IMR-90 (cell line): ENCODE measurements around the gene RPH3AL. TPM values are rescaled to one million over a fixed set of nuclear protein-coding genes. Genes with fewer than 3 reads are reported as not detected.

Source experiments
- ATAC-seq: fragments of 200-7000 bp; cut with Tn5 transposase; 2 replicates; pipeline ENCODE4 v1.9.1; 2020; ENCODE audit warnings: low read depth, mild to moderate bottlenecking, moderate library complexity
- BruUV-seq: library from RNA; stranded (reverse); fragments of 400-500 nt; replicated peaks from 2 replicates; lab custom pipeline; 2021; lab: Mats Ljungman, UMichigan
- CTCF ChIA-PET: fragments of 300-600 bp; formaldehyde crosslinking; extraction: SDS; loops from one replicate; lab custom pipeline; 2021; ENCODE audit warnings: antibody characterized with exemption; lab: Yijun Ruan, JAX
- POLR2A ChIA-PET: fragments of 300-600 bp; sonication (Branson Sonifier 250); formaldehyde crosslinking; loops from one replicate; lab custom pipeline; 2022; ENCODE audit warnings: antibody characterized with exemption; ENCODE audit not compliant: unreplicated experiment; lab: Charles Lee
- DNase-seq: peaks from one replicate; pipeline ENCODE4 v3.0.0; 2013
- H2AFZ ChIP-seq: replicated peaks from 2 replicates; pipeline ENCODE3; 2013; ENCODE audit warnings: low read length, mild to moderate bottlenecking; ENCODE audit not compliant: poor library complexity
- H2AK5ac ChIP-seq: 2 replicates; pipeline ENCODE4 v1.6.1; 2013; ENCODE audit warnings: low read depth, low read length, inconsistent platforms
- H2AK9ac ChIP-seq: replicated peaks from 2 replicates; pipeline ENCODE3; 2013; ENCODE audit warnings: mild to moderate bottlenecking, low read depth, low read length, moderate library complexity; ENCODE audit not compliant: poor library complexity
- H2BK120ac ChIP-seq: 2 replicates; pipeline ENCODE4 v1.6.1; 2013; ENCODE audit warnings: low read depth, low read length, inconsistent platforms
- H2BK15ac ChIP-seq: 3 replicates; pipeline ENCODE4 v1.6.1; 2013; ENCODE audit warnings: low read depth, low read length, inconsistent platforms
- H2BK20ac ChIP-seq: 2 replicates; pipeline ENCODE4 v1.6.1; 2013; ENCODE audit warnings: low read depth, mild to moderate bottlenecking, inconsistent platforms, low read length, moderate library complexity
- H2BK5ac ChIP-seq: 2 replicates; pipeline ENCODE4 v1.6.1; 2013; ENCODE audit warnings: mild to moderate bottlenecking, low read depth, low read length, inconsistent platforms; ENCODE audit not compliant: poor library complexity, severe bottlenecking
- H3K14ac ChIP-seq: replicated peaks from 2 replicates; pipeline ENCODE4 v1.6.1; 2013; ENCODE audit warnings: low read depth, low read length, inconsistent platforms
- H3K18ac ChIP-seq: 2 replicates; pipeline ENCODE4 v1.6.1; 2013; ENCODE audit warnings: low read depth, low read length, control low read depth
- H3K23ac ChIP-seq: 2 replicates; pipeline ENCODE4 v1.6.1; 2013; ENCODE audit warnings: low read depth, low read length, inconsistent platforms
- H3K27ac ChIP-seq: 2 replicates; pipeline ENCODE4 v1.5.1; 2013; ENCODE audit warnings: mild to moderate bottlenecking, control low read depth, low read length; ENCODE audit not compliant: insufficient read depth
- H3K27me3 ChIP-seq: 2 replicates; pipeline ENCODE4 v1.6.1; 2013; ENCODE audit warnings: low read length; ENCODE audit not compliant: control insufficient read depth, insufficient read depth
- H3K36me3 ChIP-seq: 2 replicates; pipeline ENCODE4 v1.6.1; 2013; ENCODE audit warnings: low read length, mixed read lengths; ENCODE audit not compliant: control insufficient read depth, insufficient read depth
- H3K4ac ChIP-seq: 2 replicates; pipeline ENCODE4 v1.6.1; 2013; ENCODE audit warnings: low read depth, low read length, inconsistent platforms
- H3K4me1 ChIP-seq: 2 replicates; pipeline ENCODE4 v1.6.1; 2013; ENCODE audit warnings: low read length, mixed read lengths; ENCODE audit not compliant: control insufficient read depth, insufficient read depth
- H3K4me2 ChIP-seq: 2 replicates; pipeline ENCODE4 v1.6.1; 2013; ENCODE audit warnings: low read depth, mild to moderate bottlenecking, control low read depth, low read length, moderate library complexity
- H3K4me3 ChIP-seq: 2 replicates; pipeline ENCODE4 v1.5.1; 2013; ENCODE audit warnings: low read depth, mild to moderate bottlenecking, control low read depth, low read length, moderate library complexity; ENCODE audit not compliant: insufficient read depth
- H3K56ac ChIP-seq: 2 replicates; pipeline ENCODE4 v1.6.1; 2013; ENCODE audit warnings: low read length, inconsistent platforms; ENCODE audit not compliant: insufficient read depth; ENCODE audit errors: extremely low read depth
- H3K79me1 ChIP-seq, 2 experiments: 2 replicates each; pipeline ENCODE4 v1.6.1; 2013; ENCODE audit warnings: low read length in 2 of 2, inconsistent platforms in 1 of 2, low read depth in 1 of 2
- H3K9ac ChIP-seq: 2 replicates; pipeline ENCODE4 v1.6.1; 2013; ENCODE audit warnings: low read depth, low read length, control low read depth
- H3K9me1 ChIP-seq: 2 replicates; pipeline ENCODE4 v1.6.1; 2013; ENCODE audit warnings: low read length, inconsistent platforms; ENCODE audit not compliant: insufficient read depth
- H3K9me3 ChIP-seq: 2 replicates; pipeline ENCODE4 v1.6.1; 2013; ENCODE audit warnings: low read length; ENCODE audit not compliant: control insufficient read depth, insufficient read depth
- H4K20me1 ChIP-seq: 2 replicates; pipeline ENCODE4 v1.6.1; 2013; ENCODE audit warnings: low read length, inconsistent platforms; ENCODE audit not compliant: insufficient read depth
- H4K5ac ChIP-seq: 2 replicates; pipeline ENCODE4 v1.6.1; 2013; ENCODE audit warnings: mild to moderate bottlenecking, low read depth, low read length, control low read depth
- H4K8ac ChIP-seq, 2 experiments: 2 replicates each; pipeline ENCODE4 v1.6.1; 2013; ENCODE audit warnings: low read depth in 2 of 2, low read length in 2 of 2, control low read depth in 1 of 2, inconsistent platforms in 1 of 2
- H4K91ac ChIP-seq: 2 replicates; pipeline ENCODE4 v1.6.1; 2013; ENCODE audit warnings: low read depth, low read length, inconsistent platforms; ENCODE audit not compliant: insufficient read depth
- BHLHE40 ChIP-seq: fragments of 150-350 bp; IDR thresholded peaks from 2 replicates; pipeline ENCODE4 v1.6.1; 2016; ENCODE audit warnings: mild to moderate bottlenecking, low read depth, low read length
- CEBPB ChIP-seq: IDR thresholded peaks from 2 replicates; pipeline ENCODE4 v1.6.1; 2012; ENCODE audit warnings: low read depth, low read length, improper control_type of control experiment
- CHD1 ChIP-seq: IDR thresholded peaks from 2 replicates; pipeline ENCODE4 v1.6.1; 2012; ENCODE audit warnings: low read depth, low read length, improper control_type of control experiment
- CTCF ChIP-seq: conservative IDR thresholded peaks from 2 replicates; pipeline ENCODE4 v1.5.1; 2012; ENCODE audit warnings: mild to moderate bottlenecking, low read depth, low read length, improper control_type of control experiment
- ELK1 ChIP-seq: fragments of 150-350 bp; IDR thresholded peaks from 2 replicates; pipeline ENCODE4 v1.6.1; 2016; ENCODE audit warnings: low read depth, mild to moderate bottlenecking, low read length, moderate library complexity, borderline replicate concordance
- FOS ChIP-seq: fragments of 150-350 bp; IDR thresholded peaks from 2 replicates; pipeline ENCODE4 v1.6.1; 2016; ENCODE audit warnings: low read depth, low read length
- MAFK ChIP-seq: IDR thresholded peaks from 2 replicates; pipeline ENCODE4 v1.6.1; 2012; ENCODE audit warnings: low read depth, low read length, improper control_type of control experiment
- MAZ ChIP-seq: IDR thresholded peaks from 2 replicates; pipeline ENCODE4 v1.6.1; 2012; ENCODE audit warnings: low read depth, mild to moderate bottlenecking, low read length, improper control_type of control experiment, moderate library complexity, borderline replicate concordance
- MXI1 ChIP-seq: IDR thresholded peaks from 2 replicates; pipeline ENCODE4 v1.6.1; 2012; ENCODE audit warnings: low read depth, mild to moderate bottlenecking, low read length, moderate library complexity, borderline replicate concordance
- NFE2L2 ChIP-seq: fragments of 150-350 bp; IDR thresholded peaks from 2 replicates; pipeline ENCODE4 v1.6.1; 2016; ENCODE audit warnings: low read depth, mild to moderate bottlenecking, low read length
- POLR2A ChIP-seq: IDR thresholded peaks from 2 replicates; pipeline ENCODE4 v1.6.1; 2012; ENCODE audit warnings: mild to moderate bottlenecking, low read depth, low read length
- RAD21 ChIP-seq: IDR thresholded peaks from 2 replicates; pipeline ENCODE4 v1.6.1; 2012; ENCODE audit warnings: low read length, improper control_type of control experiment
- RCOR1 ChIP-seq: IDR thresholded peaks from 2 replicates; pipeline ENCODE4 v1.6.1; 2012; ENCODE audit warnings: mild to moderate bottlenecking, low read length, improper control_type of control experiment; ENCODE audit not compliant: insufficient replicate concordance
- RFX5 ChIP-seq: IDR thresholded peaks from 2 replicates; pipeline ENCODE4 v1.8.0; 2012; ENCODE audit warnings: low read depth, mild to moderate bottlenecking, low read length, moderate library complexity
- SMC3 ChIP-seq: fragments of 150-350 bp; IDR thresholded peaks from 2 replicates; pipeline ENCODE4 v1.6.1; 2016; ENCODE audit warnings: low read depth, mild to moderate bottlenecking, antibody characterized with exemption, low read length, moderate library complexity
- USF2 ChIP-seq: fragments of 150-350 bp; IDR thresholded peaks from 2 replicates; pipeline ENCODE4 v1.6.1; 2017; ENCODE audit warnings: mild to moderate bottlenecking, antibody characterized with exemption, low read length, low read depth
- WGBS, 2 experiments: methylation state at CpG; one replicate each; pipeline versions ENCODE4 v1.1.5 to v1.1.7; 2013; ENCODE audit warnings: missing lambda C conversion rate in 2 of 2; ENCODE audit not compliant: insufficient read length in 1 of 2; ENCODE audit errors: extremely low coverage in 2 of 2; 5-methylcytosine and 5-hydroxymethylcytosine counted together
- dilution Hi-C: fragments of 300-500 bp; cut with HindIII; formaldehyde crosslinking; loops from one replicate; pipeline ENCODE4 v1.14.3; 2018; ENCODE audit warnings: low sequenced_read_pairs; ENCODE audit not compliant: unreplicated experiment
- in situ Hi-C: fragments of 300-500 bp; cut with MboI; formaldehyde crosslinking; loops from 3 replicates; pipeline ENCODE4 v1.14.3; 2019; ENCODE audit warnings: low sequenced_read_pairs, inconsistent platforms, mixed read lengths
- intact Hi-C: fragments of 100-400 bp; cut with micrococcal nuclease; formaldehyde crosslinking; loops from 2 replicates; pipeline ENCODE4 v1.10.0; 2022
- polyA plus RNA-seq, 3 experiments: library from polyadenylated mRNA; depleted of rRNA; stranded (reverse); fragments of >200 nt; gene quantifications; 2 replicates each; pipeline ENCODE4 v1.2.3, GENCODE V29; 2012; ENCODE audit warnings: low replicate concordance in 1 of 3
- total RNA-seq: library from RNA; depleted of rRNA; stranded (reverse); fragments of >200 nt; gene quantifications from 2 replicates; pipeline ENCODE4 v1.2.3, GENCODE V29; 2012

The RPH3AL gene
- total and polyA plus RNA-seq, 2 of the 4 experiments (the other 2 are of a cell fraction), result 1.8 to 2.5 TPM

- Histone ChIP-seq H3K56ac (no peak overlapping the region), H3K14ac (no peak overlapping the region), H2BK15ac (no peak overlapping the region), H2BK20ac (no peak overlapping the region), H3K27ac (no peak overlapping the region), H2AK9ac (no peak overlapping the region), H2AFZ (no peak overlapping the region), H2AK5ac (no peak overlapping the region), H4K91ac (no peak overlapping the region), H3K4me2 (no peak overlapping the region), H3K18ac (no peak overlapping the region), H3K4ac (no peak overlapping the region), H4K5ac (no peak overlapping the region), H4K20me1 (no peaks in the 10 kb centered on the region), H2BK5ac (no peak overlapping the region), H3K36me3 (no peaks in the 10 kb centered on the region), H4K8ac (no peak overlapping the region), H3K27me3 (peaks cover 6% of the 10 kb centered on the region; the same call in 1 of the 2 replicates), H2BK120ac (no peak overlapping the region), H3K79me1 (no peaks in the 10 kb centered on the region), H3K9me3 (peaks cover 11% of the 10 kb centered on the region), H3K23ac (no peak overlapping the region), H3K9me1 (no peaks in the 10 kb centered on the region), H3K4me1 (no peaks in the 10 kb centered on the region), H3K4me3 (no peak overlapping the region), H3K9ac (no peak overlapping the region)
- ChIA-PET POLR2A (no interaction called here), CTCF (no interaction called here)
- ATAC-seq (no peak), DNase-seq (no peak)
- in situ Hi-C loops (no loop called here), dilution Hi-C loops (no loop called here), intact Hi-C loops (no loop called here)
- no TSS peak for BruUV-seq
- WGBS, 2 experiments, result 79% methylated on average over 6 of the region's 12 CpGs; no CpG with 5 or more reads in 1 of the 2 experiments
- TF ChIP-seq CEBPB, result no peak
- no peak for TF ChIP-seq CHD1
- no peak for TF ChIP-seq NFE2L2
- no peak for TF ChIP-seq POLR2A
- no peak for TF ChIP-seq USF2
- no peak for TF ChIP-seq RFX5
- no peak for TF ChIP-seq BHLHE40
- TF ChIP-seq RAD21, result no peak
- no peak for TF ChIP-seq CTCF
- no peak for TF ChIP-seq FOS
- TF ChIP-seq RCOR1, result no peak
- no peak for TF ChIP-seq ELK1
- no peak for TF ChIP-seq MAZ
- TF ChIP-seq MXI1, result no peak
- no peak for TF ChIP-seq SMC3
- TF ChIP-seq MAFK, result no peak
Measured at GRCh38 chr17:258906-259305, 93.7 kb downstream of the RPH3AL start.
